AG09319 (cell line): ENCODE results near the gene PLGRKT.
"Not testable (repeated sequence)": the region's sequence is repeated elsewhere in the genome, so short reads cannot be mapped to it uniquely, and the experiment has no call there.

Experiments used
- DNase-seq: peaks from one replicate; pipeline ENCODE4 v3.0.0-alpha.2; 2010; ENCODE audit warnings: low read depth; ENCODE audit errors: extremely low read depth
- CTCF ChIP-seq: IDR thresholded peaks from 2 replicates; pipeline ENCODE4 v1.5.1; 2011; ENCODE audit warnings: low read depth, mild to moderate bottlenecking, inconsistent platforms, low read length, moderate library complexity

The PLGRKT gene

GRCh38 chr9:5336688-5337087 lies 101.0 kb downstream of the PLGRKT start:
- TF ChIP-seq CTCF = no peak
- no peak for DNase-seq

- not testable (repeated sequence) for DNase-seq
These were observed 106.4 kb downstream of the PLGRKT start for GRCh38 chr9:5331276-5331675.

GRCh38 chr9:5326893-5327548 lies 110.7 kb downstream of the PLGRKT start:
- no peak for DNase-seq
- no peak for TF ChIP-seq CTCF

GRCh38 chr9:5326187-5326586 lies 111.5 kb downstream of the PLGRKT start:
- no peak for DNase-seq
- TF ChIP-seq CTCF = no peak

GRCh38 chr9:5321601-5322000 lies 116.1 kb downstream of the PLGRKT start:
- not testable (repeated sequence) for DNase-seq

- no peak; the same call in 1 of the 2 replicates for TF ChIP-seq CTCF
- DNase-seq = no peak
These were observed 116.7 kb downstream of the PLGRKT start for GRCh38 chr9:5321058-5321457.

GRCh38 chr9:5316406-5316805 lies 121.3 kb downstream of the PLGRKT start:
- DNase-seq = not testable (repeated sequence)

GRCh38 chr9:5315187-5315923 lies 122.4 kb downstream of the PLGRKT start:
- no peak for DNase-seq
- TF ChIP-seq CTCF = no peak

GRCh38 chr9:5310851-5311250 lies 126.9 kb downstream of the PLGRKT start:
- DNase-seq = no peak
- TF ChIP-seq CTCF = no peak
